HCEC 1CT (cell line): Measurements from ENCODE around the gene TRIM62.

ENCODE experiments used
- DNase-seq: peaks from one replicate; pipeline ENCODE4 v3.0.0-alpha.2; 2017

Gene TRIM62

DNA sequence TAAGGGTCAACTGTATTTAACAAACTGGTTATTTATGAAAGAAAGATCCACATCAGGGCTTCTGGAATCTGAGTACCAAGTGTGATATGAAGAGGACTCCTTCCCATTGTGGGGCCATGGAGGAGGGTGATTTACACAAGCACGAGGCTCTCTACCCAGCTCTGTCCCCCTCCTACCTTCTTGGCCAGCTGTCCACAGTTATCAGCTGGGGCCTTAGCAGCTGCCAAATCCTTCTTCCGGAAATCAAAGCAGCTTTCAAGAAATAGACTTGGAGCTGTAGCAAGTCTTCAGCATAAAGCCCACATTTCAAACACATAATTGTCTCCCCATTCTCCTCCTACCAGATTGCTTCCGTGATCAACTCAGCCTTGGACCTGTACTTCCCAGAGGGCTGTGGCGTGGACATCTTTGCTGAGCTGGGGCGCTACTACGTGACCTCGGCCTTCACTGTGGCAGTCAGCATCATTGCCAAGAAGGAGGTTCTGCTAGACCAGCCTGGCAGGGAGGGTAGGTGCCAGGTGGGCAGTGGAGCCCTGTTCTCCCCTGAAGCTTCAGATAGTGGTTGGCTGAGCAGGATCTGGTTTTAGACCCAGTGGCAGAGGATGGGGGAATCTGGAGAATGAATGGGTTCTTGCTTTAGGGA is 85.4 kb downstream of the TRIM62 start:
- no peak for DNase-seq
